Hepatocyte (in vitro differentiated cells): ENCODE measurements around the gene SPRN. TPM values are rescaled to one million over a fixed set of nuclear protein-coding genes. Genes with fewer than 3 reads are reported as not detected.

Source experiments
- DNase-seq: peaks from one replicate; pipeline ENCODE4 v3.0.0-alpha.2; 2016; ENCODE audit warnings: low spot score
- H2AFZ ChIP-seq: fragments of 200-600 bp; sonication (generic); 2 replicates; pipeline ENCODE4 v1.6.0; 2016; ENCODE audit warnings: antibody characterized with exemption, mild to moderate bottlenecking
- H3K27ac ChIP-seq: fragments of 200-600 bp; sonication (generic); 2 replicates; pipeline ENCODE4 v1.5.1; 2016; ENCODE audit warnings: mild to moderate bottlenecking
- H3K27me3 ChIP-seq: fragments of 200-600 bp; sonication (generic); 2 replicates; pipeline ENCODE4 v1.6.1; 2016
- H3K36me3 ChIP-seq: fragments of 200-600 bp; sonication (generic); replicated peaks from 2 replicates; pipeline ENCODE4 v1.5.1; 2016; ENCODE audit warnings: low read depth; ENCODE audit not compliant: insufficient read depth
- H3K4me1 ChIP-seq: fragments of 200-600 bp; sonication (generic); 2 replicates; pipeline ENCODE4 v1.5.1; 2016; ENCODE audit warnings: mild to moderate bottlenecking, moderate library complexity; ENCODE audit not compliant: insufficient read depth
- H3K4me2 ChIP-seq: fragments of 200-600 bp; sonication (generic); 2 replicates; pipeline ENCODE4 v1.6.0; 2016
- H3K4me3 ChIP-seq: fragments of 200-600 bp; sonication (generic); 2 replicates; pipeline ENCODE4 v1.5.1; 2016; ENCODE audit warnings: mild to moderate bottlenecking
- H3K79me2 ChIP-seq: fragments of 200-600 bp; sonication (generic); 2 replicates; pipeline ENCODE4 v1.6.0; 2017; ENCODE audit warnings: mild to moderate bottlenecking
- H3K9me2 ChIP-seq: fragments of 200-600 bp; sonication (generic); replicated peaks from 2 replicates; pipeline ENCODE4 v1.6.0; 2017; ENCODE audit warnings: mild to moderate bottlenecking; ENCODE audit not compliant: insufficient read depth
- H3K9me3 ChIP-seq: fragments of 200-600 bp; sonication (generic); 2 replicates; pipeline ENCODE4 v1.5.1; 2016; ENCODE audit warnings: low read depth, mild to moderate bottlenecking
- H4K20me1 ChIP-seq: fragments of 200-600 bp; sonication (generic); 2 replicates; pipeline ENCODE4 v1.6.0; 2016; ENCODE audit warnings: mild to moderate bottlenecking; ENCODE audit not compliant: insufficient read depth, poor library complexity, severe bottlenecking
- EZH2 ChIP-seq: fragments of 200-600 bp; sonication (generic); IDR thresholded peaks from 2 replicates; pipeline ENCODE4 v1.6.1; 2016; ENCODE audit warnings: antibody characterized with exemption, mild to moderate bottlenecking, borderline replicate concordance
- EZH2phosphoT487 ChIP-seq: fragments of 200-600 bp; sonication (generic); IDR thresholded peaks from one replicate; pipeline ENCODE4 v1.6.1; 2018; ENCODE audit warnings: antibody characterized with exemption, mild to moderate bottlenecking, low read depth, moderate library complexity; ENCODE audit not compliant: unreplicated experiment, severe bottlenecking
- WGBS: methylation state at CpG from one replicate; pipeline ENCODE4 v1.1.6; 2016; ENCODE audit warnings: low lambda C conversion rate; ENCODE audit errors: missing lambda C conversion rate; 5-methylcytosine and 5-hydroxymethylcytosine counted together
- polyA plus RNA-seq: library from polyadenylated mRNA; unstranded; fragments of >200 nt; fragmentation: Nextera tagmentation; extraction: Ambion mirVana; gene quantifications from 2 replicates; pipeline ENCODE4 v1.2.1, GENCODE V29; 2016
- total RNA-seq: library from RNA; depleted of rRNA; stranded (reverse); fragments of >200 nt; gene quantifications from 2 replicates; pipeline ENCODE4 v1.2.3, GENCODE V29; 2014
- TF ChIP-seq, protein P1 (sequence below): fragments of 200-600 bp; sonication (generic); IDR thresholded peaks from 2 replicates; pipeline ENCODE4 v1.5.1; 2016; ENCODE audit warnings: antibody characterized with exemption, mild to moderate bottlenecking; ENCODE audit not compliant: poor library complexity

SPRN gene
- total and polyA plus RNA-seq, 2 experiments from 2014 or later, result 0.97 to 2.7 TPM

DNA sequence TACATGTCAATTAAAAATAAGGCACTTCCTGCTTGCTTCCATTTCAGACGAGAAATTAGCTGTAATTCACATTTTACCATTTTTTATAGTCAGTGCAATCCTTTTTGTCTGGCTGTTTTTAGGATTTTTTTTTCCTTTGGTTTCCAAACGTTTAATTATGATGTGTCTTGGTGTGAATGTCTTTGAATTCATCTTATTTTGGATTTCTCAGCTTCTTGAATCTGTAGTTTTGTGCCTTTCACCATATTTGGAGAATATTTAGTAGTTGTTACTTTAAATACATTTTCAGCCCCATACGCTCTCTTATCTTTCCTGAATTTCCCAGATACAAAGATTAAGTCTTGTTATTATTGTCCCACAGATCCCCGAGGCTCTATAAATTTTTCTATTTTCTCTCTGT lies 26.9 kb upstream of the SPRN start:
- Histone ChIP-seq H3K9me2 (no peaks in the 10 kb centered on the region), H3K4me1 (no peaks in the 10 kb centered on the region), H4K20me1 (no peaks in the 10 kb centered on the region), H3K27ac (no peak overlapping the region), H3K4me2 (no peak overlapping the region), H3K27me3 (no peaks in the 10 kb centered on the region), H2AFZ (no peak overlapping the region), H3K36me3 (no peaks in the 10 kb centered on the region), H3K9me3 (peaks cover 17% of the 10 kb centered on the region), H3K79me2 (no peaks in the 10 kb centered on the region), H3K4me3 (no peak overlapping the region)
- WGBS, result 46% methylated on average over 4 of the region's 4 CpGs
- DNase-seq, result no peak
- TF ChIP-seq EZH2 (no peak), EZH2phosphoT487 (no peak)
- TF ChIP-seq, protein P1, sequence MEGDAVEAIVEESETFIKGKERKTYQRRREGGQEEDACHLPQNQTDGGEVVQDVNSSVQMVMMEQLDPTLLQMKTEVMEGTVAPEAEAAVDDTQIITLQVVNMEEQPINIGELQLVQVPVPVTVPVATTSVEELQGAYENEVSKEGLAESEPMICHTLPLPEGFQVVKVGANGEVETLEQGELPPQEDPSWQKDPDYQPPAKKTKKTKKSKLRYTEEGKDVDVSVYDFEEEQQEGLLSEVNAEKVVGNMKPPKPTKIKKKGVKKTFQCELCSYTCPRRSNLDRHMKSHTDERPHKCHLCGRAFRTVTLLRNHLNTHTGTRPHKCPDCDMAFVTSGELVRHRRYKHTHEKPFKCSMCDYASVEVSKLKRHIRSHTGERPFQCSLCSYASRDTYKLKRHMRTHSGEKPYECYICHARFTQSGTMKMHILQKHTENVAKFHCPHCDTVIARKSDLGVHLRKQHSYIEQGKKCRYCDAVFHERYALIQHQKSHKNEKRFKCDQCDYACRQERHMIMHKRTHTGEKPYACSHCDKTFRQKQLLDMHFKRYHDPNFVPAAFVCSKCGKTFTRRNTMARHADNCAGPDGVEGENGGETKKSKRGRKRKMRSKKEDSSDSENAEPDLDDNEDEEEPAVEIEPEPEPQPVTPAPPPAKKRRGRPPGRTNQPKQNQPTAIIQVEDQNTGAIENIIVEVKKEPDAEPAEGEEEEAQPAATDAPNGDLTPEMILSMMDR, result no peak

DNA sequence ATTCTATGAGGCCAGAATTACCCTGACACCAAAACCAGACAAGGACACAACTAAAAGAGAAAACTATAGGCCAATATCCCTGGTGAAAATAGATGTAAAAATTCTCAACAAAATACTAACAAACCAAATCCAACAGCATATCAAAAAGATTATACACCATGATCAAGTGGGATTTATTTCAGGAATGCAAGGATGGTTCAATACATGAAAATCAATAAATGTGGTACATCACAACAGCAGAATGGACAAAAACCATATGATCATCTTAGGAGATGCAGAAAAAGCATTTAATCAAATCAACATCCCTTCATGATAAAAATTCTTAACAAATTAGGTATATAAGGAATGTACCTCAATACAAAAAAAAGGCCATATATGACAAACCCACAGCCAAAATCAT lies 23.7 kb upstream of the SPRN start:
- Histone ChIP-seq H2AFZ (no peak overlapping the region), H3K9me2 (no peaks in the 10 kb centered on the region), H3K4me3 (no peak overlapping the region), H3K27ac (no peak overlapping the region), H3K4me1 (no peaks in the 10 kb centered on the region), H3K79me2 (no peaks in the 10 kb centered on the region), H3K36me3 (no peaks in the 10 kb centered on the region), H4K20me1 (no peaks in the 10 kb centered on the region), H3K9me3 (peaks cover 17% of the 10 kb centered on the region), H3K27me3 (no peaks in the 10 kb centered on the region), H3K4me2 (no peak overlapping the region)
- no peak for TF ChIP-seq EZH2
- TF ChIP-seq EZH2phosphoT487, result no peak
- TF ChIP-seq, protein P1, result no peak
- no peak for DNase-seq

DNA sequence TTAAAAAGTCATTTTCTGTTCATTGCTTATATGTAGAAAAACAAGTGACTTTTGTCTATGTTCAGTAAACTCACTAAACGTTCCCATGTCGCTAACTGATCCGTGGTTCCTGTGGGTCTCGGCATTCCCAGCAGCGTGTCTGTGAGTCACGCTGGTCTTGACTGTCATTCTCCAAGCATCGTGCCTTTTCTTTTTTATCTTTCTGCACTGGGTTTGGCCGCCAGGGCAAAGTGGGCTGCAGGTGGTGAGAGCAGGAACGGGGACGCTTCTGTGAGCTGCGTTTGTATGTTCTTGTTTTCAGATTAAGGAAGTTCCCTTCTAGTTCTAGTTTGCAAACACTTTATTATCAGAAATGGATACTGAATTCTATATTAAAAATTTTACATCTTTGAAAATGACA lies 22.6 kb upstream of the SPRN start:
- no peak overlapping the region for H2AFZ ChIP-seq
- no peak for DNase-seq
- WGBS, result 89% methylated on average over 11 of the region's 11 CpGs
- H3K4me1 ChIP-seq, result no peaks in the 10 kb centered on the region
- H3K9me2 ChIP-seq, result no peaks in the 10 kb centered on the region
- H3K79me2 ChIP-seq, result no peaks in the 10 kb centered on the region
- no peak overlapping the region for H3K4me3 ChIP-seq
- H3K27me3 ChIP-seq, result no peaks in the 10 kb centered on the region
- H3K9me3 ChIP-seq, result peaks cover 17% of the 10 kb centered on the region
- no peak for TF ChIP-seq EZH2
- TF ChIP-seq, protein P1, result no peak
- no peak for TF ChIP-seq EZH2phosphoT487
- no peaks in the 10 kb centered on the region for H4K20me1 ChIP-seq
- no peak overlapping the region for H3K27ac ChIP-seq
- H3K4me2 ChIP-seq, result no peak overlapping the region
- no peaks in the 10 kb centered on the region for H3K36me3 ChIP-seq
